Measurements from ENCODE around the gene AGPS. TPM values are rescaled to one million over a fixed set of nuclear protein-coding genes. Genes with fewer than 3 reads are reported as not detected.

Gene AGPS
- total and polyA plus RNA-seq, 9 of the 15 experiments (the other 6 are each of a cell fraction or from before 2014, with no cell fraction given): 15.5 to 211 (median 63.1) TPM

DNA sequence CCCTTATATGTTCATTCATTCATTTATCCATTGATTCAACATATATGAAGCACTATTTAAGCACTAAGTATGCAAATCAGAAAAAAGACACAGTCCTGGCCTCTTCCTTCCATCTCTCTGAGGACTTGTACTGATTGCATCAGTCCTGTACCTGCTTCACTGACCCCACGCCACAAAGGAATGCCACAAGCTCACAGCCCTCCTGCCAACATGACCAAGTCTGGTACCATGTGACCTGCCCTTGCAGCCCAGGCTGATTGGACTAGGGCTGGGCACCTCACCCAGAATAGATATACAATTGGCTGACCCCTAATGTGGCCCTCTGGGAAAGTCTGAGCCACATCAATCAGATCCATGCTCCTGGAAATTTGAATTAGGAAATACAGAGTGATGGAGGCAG, 196.6 kb downstream of the AGPS start:
- Histone ChIP-seq H3K9ac (ENCODE audit: insufficient read depth in 1 of 2, low read depth in 2 of 2, low read length in 2 of 2) (no peak overlapping the region), H3K27me3 (ENCODE audit: control insufficient read depth in 2 of 2, insufficient read depth in 2 of 2, low read length in 2 of 2) (peaks cover 0 to 4% of the 10 kb centered on the region in 2 experiments; a peak in 1 of 5 replicates), H3K9me3 (replicated peaks; ENCODE audit: control insufficient read depth, insufficient read depth, low read depth, low read length) (no peaks in the 10 kb centered on the region), H2AFZ (ENCODE audit: low read depth, low read length) (no peak overlapping the region), H3K4me2 (ENCODE audit: insufficient read depth, low read length) (no peak overlapping the region), H3K4me1 (replicated peaks in 1 of 2; ENCODE audit: control insufficient read depth in 2 of 2, insufficient read depth in 2 of 2, low read length in 2 of 2) (peaks cover 6 to 7% of the 10 kb centered on the region in 2 experiments; a peak in 2 of 5 replicates), H4K20me1 (replicated peaks; ENCODE audit: control insufficient read depth, insufficient read depth, low read length) (no peaks in the 10 kb centered on the region), H3K4me3 (no peak overlapping the region), H3K79me2 (ENCODE audit: control insufficient read depth, insufficient read depth, low read length) (no peaks in the 10 kb centered on the region), H3K36me3 (ENCODE audit: control insufficient read depth, insufficient read depth, low read length) (no peaks in the 10 kb centered on the region), H3K27ac (ENCODE audit: extremely low read depth, low read depth, low read length) (no peak overlapping the region), H3K9me1 (ENCODE audit: control insufficient read depth, insufficient read depth, low read length) (no peaks in the 10 kb centered on the region)
- ATAC-seq (no peak), FAIRE-seq (no peak), DNase-seq (ENCODE audit: extremely low read depth in 1 of 4, low spot score in 3 of 4) (no peak)
- TF ChIP-seq, protein P1, sequence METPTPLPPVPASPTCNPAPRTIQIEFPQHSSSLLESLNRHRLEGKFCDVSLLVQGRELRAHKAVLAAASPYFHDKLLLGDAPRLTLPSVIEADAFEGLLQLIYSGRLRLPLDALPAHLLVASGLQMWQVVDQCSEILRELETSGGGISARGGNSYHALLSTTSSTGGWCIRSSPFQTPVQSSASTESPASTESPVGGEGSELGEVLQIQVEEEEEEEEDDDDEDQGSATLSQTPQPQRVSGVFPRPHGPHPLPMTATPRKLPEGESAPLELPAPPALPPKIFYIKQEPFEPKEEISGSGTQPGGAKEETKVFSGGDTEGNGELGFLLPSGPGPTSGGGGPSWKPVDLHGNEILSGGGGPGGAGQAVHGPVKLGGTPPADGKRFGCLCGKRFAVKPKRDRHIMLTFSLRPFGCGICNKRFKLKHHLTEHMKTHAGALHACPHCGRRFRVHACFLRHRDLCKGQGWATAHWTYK (CRISPR knock-in tag; IDR thresholded peaks at IDR 0.05): no peak
- no peak for TF ChIP-seq SETDB1 (IDR thresholded peaks at IDR 0.05; ENCODE audit: low read length)
- TF ChIP-seq, protein P2, sequence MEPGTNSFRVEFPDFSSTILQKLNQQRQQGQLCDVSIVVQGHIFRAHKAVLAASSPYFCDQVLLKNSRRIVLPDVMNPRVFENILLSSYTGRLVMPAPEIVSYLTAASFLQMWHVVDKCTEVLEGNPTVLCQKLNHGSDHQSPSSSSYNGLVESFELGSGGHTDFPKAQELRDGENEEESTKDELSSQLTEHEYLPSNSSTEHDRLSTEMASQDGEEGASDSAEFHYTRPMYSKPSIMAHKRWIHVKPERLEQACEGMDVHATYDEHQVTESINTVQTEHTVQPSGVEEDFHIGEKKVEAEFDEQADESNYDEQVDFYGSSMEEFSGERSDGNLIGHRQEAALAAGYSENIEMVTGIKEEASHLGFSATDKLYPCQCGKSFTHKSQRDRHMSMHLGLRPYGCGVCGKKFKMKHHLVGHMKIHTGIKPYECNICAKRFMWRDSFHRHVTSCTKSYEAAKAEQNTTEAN (CRISPR knock-in tag; IDR thresholded peaks at IDR 0.05): no peak
- in situ Hi-C loops (cut with MboI) (no loop called here), intact Hi-C loops (cut with micrococcal nuclease) (no loop called here)
- 0% methylated on average over 1 of the region's 1 CpG for WGBS (ENCODE audit: insufficient coverage, low coverage, missing lambda C conversion rate)
- ChIA-PET CTCF (ENCODE audit: low intra/inter-chr PET ratio) (no interaction called here), POLR2A (interaction anchor here (1.0 to 1.8 kb wide), 4 partner anchors 10 to 23 kb away, joined by 3 to 9 read pairs (median 4); no protein-coding TSS in a partner anchor)
- no TSS peak for BruUV-seq (replicated peaks)
